HG03196 (cell line): Measurements from ENCODE around the gene KRTAP12-2.

Source experiments
- ATAC-seq: cut with Tn5 transposase; IDR thresholded peaks from one replicate; pipeline ENCODE4 v1.9.1; 2021; ENCODE audit not compliant: unreplicated experiment

Gene KRTAP12-2, protein sequence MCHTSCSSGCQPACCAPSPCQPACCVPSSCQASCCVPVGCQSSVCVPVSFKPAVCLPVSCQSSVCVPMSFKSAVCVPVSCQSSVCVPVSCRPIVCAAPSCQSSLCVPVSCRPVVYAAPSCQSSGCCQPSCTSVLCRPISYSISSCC

DNA sequence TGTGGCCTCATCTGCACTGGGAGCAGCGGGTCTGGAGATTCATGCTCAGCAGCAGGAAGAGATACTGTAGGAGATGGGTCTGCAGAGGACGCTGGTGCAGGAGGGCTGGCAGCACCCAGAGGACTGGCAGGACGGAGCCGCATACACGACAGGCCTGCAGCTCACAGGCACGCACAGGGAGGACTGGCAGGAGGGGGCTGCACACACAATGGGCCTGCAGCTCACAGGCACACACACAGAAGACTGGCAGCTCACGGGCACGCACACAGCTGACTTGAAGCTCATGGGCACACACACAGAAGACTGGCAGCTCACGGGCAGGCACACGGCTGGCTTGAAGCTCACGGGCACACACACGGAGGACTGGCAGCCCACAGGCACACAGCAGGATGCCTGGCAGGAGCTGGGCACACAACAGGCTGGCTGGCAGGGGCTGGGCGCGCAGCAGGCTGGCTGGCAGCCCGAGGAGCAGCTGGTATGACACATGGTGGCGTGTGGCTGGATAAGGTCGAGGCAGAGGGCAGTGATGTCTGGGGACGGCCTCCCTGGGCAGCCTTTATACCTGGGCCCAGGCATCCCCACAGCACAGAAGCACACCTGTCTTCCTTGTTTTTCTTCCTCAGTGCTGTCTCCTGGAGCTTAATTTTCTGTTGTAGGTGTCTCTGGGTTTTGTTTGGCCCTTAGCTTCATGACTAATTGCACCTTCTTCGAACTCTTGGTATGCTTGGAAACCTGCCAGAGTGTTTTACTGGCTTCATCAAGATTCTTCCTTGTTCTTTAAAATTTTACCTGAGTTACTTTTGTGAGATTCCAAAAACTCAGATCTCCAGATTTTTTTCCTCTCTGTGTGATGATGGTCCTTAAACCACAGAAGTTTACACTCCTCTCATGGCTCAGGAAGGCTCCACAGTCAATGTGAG is at the start of gene KRTAP12-2:
TSS of gene KRTAP12-2 (minus strand) at position 527 of the 920 bp plus-strand sequence. CDS start at position 486, 41 bp downstream.
- ATAC-seq = no peak

DNA sequence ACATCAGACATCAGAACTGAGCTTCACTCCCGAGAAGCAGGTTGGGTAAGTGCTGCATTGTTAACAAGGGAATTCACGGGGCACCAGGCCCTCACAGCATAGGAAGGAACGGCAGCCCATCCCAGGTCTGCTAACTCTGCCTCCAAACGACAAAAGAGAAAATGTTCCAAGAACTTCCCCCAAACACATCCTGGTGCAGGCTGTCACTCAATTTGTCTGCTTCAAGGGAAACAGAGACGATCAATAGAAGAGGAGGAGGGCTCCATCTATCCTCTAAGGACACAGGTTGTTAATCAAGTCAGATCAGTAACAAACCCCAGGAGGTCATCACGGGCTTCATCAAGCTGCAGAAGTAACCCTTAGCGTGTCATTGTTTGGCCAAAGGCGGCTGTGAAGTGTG is 48.2 kb upstream of the KRTAP12-2 start:
- no peak for ATAC-seq

DNA sequence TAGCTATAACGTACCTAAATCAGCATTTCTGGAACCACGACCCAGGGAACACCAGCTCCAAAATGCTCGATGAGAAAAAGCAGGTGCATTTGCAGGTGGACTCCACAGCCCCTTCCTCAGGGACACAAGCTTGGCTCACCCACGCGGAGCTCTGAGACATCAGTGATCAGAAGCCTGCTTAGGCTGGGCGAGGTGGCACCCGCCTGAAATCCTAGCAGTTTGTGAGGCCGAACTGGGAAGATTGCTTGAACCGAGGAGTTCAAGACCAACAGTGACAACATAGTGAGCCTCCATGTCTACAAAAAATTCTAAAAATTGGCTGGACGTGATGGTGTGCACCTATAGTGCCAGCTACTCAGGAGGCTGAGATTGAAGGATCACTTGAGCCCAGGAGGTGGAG is 47.1 kb upstream of the KRTAP12-2 start:
- ATAC-seq = no peak

DNA sequence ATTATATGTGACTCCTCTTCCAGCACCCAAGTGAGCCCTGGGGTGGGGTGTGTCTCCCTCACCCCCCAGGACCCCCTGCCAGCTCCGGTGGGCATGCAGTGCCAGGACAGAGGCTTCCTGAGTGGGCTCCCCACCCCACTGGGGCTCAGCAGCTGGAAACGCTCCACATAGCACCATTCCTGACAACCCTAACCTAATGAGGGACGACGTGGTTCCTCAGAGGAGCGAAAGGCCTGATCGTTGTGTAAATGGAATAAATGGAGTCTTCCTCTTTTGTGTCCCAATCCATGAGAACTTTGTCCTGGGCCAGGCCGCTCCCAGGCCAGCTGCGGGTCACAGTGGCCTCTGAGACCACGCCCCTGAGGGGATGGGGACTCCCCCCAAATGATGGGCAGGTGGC is 46.4 kb upstream of the KRTAP12-2 start:
- no peak for ATAC-seq

DNA sequence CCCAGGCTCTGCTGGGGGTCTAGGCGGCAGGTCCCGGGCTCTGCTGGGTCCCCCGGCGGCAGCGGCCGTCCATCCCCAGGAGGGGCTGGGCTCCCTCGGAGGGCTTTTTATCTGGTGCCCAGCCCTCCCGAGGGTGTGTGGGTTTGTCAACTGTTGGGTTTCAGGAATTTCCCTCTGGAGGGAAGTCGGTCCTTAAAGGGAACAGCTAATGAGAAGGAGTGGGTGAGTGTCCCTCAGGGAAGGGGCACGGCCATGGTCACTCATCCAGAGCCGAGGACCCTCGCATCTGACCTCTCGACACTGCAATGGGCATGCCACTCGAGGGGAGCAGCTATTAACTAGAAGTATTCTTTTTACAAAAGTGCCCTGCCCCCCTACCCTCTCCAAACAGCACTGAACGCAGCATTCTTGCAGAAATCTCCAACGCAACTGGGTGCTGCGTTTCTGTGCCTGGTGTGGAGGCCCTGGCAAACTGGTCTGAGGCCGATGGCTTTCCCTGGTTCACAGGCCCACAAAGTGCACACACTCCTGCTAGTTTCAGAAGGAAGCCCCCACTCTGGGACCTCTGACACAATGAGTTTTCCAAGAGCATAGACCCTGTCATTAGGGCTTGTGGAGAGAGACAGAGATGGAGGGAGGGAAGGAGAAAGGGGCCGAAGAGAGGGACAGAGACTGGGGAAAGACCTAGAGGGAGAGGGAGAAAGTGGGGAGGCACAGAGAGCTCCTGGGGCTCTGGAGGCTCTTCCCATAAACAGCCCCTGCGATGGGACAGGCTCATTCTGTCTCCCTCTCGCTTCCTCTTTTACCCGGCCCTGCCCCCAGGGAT is 45.7 kb upstream of the KRTAP12-2 start:
- no peak for ATAC-seq

DNA sequence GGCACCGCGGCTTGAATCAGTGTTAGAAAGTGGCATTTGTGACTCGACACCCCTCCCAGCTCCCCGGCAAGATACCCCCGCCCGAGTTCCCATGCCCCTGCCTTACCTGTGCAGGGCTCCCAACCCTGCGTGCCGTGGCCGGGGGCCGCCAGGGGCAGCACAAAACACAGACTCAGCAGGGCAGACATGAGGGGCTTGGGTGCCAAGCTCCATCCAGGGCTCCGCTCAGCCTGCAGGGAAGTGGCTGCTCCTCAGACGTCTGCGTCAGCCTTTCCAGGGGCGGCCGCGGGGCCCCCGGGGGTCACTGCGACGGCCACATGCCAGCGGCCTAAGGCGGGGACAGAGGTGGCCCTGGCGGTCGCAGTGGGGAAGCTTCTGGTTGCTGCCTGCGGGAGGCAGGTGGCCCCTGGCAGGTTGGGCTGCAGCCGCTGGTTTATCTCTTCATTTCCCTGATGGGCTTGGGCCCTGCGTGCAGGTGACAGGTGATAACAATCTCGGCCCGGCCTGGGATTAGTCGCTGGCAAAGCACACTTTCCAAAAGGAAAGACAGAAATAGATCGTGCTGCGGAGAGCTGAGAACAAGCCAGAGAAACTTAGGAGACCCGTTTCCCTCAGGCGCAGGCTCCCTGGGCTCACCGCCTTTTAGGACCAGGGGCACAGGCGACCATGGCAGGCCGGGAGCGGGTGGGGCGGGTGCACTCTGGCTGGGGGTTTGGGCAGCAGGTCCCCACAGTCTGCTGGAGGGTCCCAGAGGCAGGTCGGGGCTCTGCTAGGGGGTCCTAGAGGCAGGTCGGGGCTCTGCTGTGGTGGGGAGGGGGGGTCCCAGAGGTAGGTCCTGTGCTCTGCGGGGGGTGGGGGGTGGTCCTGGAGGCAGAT is 44.8 kb upstream of the KRTAP12-2 start, which contains the start of gene TSPEAR:
TSS of gene TSPEAR (minus strand) at position 246 of the 876 bp plus-strand sequence. CDS start at position 188, 58 bp downstream.
- ATAC-seq = no peak

DNA sequence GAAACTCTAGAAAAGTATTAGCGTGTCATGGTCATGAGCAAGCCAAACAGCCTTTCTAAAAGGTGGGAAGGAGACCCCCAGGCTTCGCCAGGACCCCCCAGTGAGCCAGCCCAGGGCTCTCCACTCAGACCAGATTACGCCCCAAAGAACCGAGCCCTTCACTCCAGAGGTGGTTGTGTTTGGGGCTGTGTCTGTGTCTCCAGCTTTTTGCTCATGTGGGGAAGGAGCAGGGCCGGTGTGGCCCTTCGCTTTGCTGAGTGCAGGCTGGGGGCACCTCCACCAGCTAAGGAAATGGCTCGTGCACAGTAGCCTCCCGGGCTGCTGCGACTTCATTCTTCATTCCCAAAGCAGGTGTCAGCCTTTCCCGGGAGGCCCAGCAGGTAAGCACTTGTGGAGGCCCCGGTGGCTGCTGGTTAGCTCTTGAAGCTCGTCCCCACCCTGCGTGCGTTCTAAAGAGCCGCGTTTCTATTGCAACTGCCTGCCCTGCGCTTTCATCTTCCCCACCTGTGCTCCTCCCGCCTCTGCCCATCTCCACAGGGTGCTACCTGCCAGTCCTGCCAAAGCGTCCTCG is 44.1 kb upstream of the KRTAP12-2 start:
- no peak for ATAC-seq

DNA sequence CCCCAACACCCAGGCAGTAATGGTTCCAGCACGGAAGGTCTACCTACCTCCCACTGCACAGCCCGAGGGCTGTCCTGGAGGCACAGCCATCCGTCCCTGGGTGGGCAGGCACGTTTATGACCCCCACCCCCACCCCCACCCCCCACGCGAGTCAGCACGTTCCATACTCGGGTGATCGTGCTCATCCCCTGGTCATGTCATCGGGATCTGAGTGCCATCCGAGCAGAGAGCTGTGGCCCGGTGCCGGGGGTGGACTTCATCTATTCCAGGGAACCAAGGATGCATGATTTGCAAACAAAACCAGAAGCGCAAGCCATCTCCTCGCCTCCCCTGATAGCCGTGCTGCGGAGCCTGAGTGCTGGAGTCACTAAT is 43.6 kb upstream of the KRTAP12-2 start:
- no peak for ATAC-seq

DNA sequence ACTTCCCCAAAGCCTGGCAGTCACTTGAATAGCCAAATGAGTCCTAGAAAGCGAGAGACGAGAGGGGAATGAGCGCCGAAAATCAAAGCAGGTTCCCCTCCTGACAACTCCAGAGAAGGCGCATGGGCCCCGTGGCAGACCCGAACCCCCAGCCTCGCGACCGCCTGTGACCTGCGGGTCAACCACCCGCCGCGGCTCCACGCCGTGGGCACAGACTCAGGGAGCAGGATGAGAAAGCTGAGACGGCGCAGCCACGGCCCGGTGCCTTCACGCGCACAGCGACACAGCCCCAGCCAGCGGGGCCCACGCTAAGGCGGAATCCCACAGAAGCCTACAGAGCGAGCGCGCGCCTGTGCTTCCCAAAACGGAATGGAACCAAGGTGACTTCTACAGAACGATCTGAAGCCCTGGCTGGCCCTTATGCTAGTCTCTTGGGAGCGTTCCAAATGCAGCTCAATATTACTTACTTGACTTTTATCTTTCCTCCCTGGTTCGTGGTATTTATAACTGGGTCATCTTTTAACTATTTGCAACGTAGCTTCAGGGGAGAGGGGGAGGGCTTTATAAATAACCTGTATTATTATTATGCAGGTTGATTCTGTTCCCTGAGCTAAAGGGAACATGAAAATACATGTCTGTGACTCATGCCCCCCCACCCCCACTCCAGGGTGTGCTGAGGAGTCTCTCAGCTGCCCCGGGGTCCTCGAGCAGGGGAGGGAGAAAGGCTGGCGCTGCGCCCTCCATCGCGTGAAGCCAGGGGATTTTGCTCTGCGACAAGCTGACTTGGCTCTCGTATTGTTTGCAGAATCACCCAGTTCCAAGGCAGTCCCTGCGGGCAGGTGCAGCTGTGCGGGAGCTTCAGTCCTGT is 42.9 kb upstream of the KRTAP12-2 start:
- no peak for ATAC-seq

DNA sequence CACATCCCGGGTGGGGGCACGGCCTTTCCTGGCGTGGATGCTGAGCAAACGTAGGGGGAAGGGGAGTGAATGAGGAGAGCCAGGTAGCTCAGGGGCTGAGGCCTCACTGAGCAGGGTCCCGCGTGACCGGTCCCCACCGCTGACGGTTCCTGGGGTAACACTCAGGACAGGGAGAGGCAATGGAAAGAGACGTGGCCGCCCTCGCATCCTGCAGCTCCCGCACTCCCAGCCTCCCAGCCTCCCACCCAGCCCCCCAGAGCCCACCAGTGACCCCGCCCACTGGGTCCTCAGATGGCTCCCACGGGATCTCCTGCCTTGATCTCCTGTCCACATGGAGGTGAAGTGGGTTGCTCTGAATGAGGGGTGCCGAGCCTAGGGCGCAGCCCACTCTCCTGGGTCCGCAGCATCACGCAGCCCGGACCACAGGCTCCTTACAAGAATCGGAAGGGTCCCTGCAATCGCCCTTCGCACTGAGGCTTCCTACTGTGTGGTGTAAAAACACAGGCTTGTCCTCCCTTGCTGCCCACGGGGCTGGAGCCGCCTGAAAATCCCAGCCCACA is 42.2 kb upstream of the KRTAP12-2 start:
- no peak for ATAC-seq

DNA sequence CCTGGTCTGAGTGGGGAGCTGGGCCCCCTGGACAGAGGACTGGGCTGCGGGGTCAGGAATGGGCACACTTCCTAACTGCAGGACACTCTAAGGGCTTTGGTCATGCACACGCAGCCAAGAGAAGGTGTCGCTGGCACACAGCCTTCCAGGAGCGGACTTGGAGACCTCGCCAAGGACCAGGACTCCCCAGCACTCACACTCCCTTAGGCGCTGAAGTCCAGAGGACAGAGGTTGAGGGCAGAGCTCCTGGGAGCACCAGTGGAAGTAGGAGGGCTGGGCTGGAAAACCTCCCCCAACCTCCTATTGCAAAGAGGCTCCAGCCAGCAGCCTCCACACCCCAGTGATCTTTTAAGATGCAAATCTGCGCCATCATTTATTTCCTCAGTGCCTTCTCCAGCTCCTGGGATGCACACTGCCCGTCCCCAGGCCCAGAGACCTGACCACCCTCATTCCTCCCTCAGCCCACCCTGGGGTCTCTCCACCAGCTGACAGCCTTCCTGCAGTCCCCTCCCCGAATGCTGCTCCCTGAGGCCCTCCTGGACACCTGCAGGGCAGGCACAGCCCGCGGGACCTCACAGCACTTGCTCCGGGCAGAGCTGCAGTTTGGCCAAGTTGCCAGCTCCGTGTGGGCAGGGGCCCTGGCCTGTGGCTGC is 41.6 kb upstream of the KRTAP12-2 start:
- no peak for ATAC-seq

DNA sequence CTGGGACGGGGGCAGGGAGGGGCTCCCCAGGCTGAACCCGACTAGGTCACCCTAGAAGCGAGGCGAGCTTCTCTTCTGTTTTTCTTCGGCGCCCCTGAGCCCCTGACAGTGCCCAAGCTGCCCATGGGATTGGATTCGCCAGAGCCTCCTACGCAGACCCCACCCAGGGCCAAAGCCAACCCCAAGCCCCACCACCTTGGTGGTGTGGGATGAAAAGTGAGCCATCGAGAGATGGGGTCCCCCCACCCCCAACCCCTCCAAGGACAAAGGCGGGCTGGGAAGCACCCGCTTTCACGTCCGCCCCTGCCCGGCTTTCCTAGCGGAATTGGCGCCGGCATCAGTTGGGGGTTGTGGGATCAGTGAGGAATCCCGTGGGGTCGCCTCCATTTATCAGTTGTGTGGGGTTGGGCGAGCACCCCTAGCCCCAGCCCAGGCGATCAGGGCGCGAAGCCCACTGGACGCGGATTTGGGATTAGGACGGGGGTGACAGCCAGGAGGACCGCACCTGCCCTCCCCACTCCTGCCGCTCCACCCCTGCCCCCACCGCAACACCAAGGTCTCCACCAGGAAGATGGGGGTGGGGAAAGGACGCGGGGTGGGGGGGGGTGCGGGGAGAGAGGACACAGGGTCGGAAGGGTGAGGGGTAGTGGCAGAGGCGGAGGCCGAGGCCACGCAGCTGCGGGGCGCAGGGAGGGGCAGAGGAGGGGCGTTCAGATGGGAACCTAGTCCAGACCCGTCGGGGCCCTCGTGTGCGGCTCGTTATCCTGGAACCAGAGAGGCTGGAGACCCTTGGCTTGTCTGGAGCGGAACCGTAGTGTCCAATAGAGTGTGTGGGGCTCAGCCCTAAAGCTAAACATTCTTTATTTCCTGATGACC is 40.2 kb upstream of the KRTAP12-2 start:
- no peak for ATAC-seq

DNA sequence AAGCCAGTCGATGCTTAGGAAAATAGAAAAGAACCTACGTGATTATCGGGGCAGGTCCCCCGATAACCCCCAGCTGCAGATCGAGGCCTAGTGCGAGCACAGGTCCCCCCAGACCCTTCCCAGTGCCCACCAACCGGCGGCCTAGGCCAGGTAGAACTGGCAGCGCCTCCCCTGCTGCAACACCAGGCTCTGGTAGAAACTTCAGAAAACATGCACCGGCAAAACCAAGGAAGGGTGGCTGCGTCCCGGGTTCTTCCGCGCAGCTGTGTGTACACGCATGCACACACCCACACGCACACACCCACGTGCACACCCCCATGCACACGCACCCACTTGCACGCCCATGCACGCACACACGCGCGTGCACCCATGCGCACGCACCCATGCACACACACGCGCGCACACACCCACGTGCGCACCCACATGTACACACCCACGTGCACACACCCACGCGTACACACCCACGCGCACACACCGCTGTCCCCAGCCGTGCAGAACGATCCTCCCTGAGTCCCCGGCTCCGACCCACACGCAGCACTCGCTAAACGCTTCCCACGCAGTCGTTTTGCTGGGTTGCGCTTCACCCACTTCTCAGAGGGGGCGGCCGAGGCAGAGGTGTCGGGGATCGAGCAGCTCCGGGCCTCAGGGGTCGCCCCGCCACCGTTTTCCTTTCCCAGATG is 39.4 kb upstream of the KRTAP12-2 start:
- ATAC-seq = no peak

DNA sequence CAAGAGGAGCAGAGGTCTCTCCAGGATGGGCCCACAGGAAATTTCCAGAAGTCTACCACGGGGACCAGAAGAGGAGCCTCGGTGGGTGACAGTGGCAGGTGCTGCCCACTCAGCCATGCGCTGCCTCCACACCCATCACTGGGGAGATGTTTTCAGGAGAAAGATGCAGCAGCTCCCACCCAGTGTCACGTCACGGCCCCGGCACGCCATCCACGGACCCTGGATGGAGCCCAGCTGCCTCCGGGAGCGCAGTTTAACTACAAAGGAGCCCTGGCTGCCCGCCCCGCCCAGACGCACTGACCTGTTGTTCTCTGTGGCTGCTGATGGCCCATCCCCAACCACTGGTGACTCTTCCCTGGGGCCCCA is 37.9 kb upstream of the KRTAP12-2 start:
- ATAC-seq = no peak

DNA sequence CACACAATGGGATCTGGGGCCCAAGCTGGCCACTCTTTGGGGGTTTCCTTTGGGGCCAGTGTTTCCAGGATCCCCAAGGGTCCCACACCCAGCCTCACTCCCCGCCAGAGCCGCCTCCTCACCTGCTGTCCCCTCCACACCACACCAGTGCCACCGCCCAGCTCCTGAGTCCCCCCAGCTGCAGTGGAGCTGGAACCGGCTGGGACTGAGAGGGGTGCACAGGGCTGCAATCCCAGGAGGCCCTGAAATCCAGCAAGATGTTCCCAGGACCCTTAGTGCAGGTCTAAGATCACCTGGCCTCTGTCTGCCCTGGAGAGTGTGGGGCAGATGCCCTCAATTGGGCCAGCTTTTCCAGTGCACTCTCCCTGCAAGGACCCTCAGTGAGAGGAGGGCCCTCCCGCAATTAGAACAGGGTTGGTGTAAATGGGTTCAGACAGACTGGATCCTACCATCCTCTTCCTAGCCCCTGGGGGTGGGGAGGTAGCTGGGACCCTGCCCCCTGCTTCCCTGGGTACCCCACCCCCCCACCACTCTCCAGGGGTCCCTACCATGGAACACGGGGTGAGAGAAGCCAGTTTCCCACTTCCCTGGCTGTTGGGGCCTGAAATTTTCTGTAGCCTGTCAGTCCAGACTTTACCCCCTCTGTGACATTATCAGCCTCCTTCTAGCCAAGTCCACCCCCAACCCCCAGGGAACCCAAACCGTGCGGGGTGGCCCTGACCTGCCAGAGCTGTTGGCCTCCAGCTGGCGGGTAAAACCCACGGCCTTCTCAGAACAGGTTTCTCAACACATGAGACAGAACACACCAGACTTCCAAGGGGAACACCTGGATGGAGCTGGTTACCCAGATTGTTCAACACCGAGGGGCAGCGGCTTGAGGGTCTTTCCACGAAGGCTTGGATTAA is 37.3 kb upstream of the KRTAP12-2 start:
- no peak for ATAC-seq
